Suprapubic skin (tissue), 4 donors: ENCODE results near the gene DDX51. TPM values are rescaled to one million over a fixed set of nuclear protein-coding genes. Genes with fewer than 3 reads are reported as not detected.
A peak's percentile ranks its signal among the peaks of the same experiment; 100 is the strongest.
"Not testable (repeated sequence)": the region's sequence is repeated elsewhere in the genome, so short reads cannot be mapped to it uniquely, and the experiment has no call there.

ENCODE experiments used
- DNase-seq, 2 donors: peaks; one replicate each; pipeline ENCODE4 v3.0.0-alpha.2; 2019; ENCODE audit warnings: low spot score in 2 of 2
- H3K27ac ChIP-seq: fragments of 200-600 bp; sonication (generic); one replicate; pipeline ENCODE4 v1.5.1; 2019
- H3K27me3 ChIP-seq: fragments of 200-600 bp; sonication (generic); one replicate; pipeline ENCODE4 v1.5.1; 2019
- H3K36me3 ChIP-seq: fragments of 200-600 bp; sonication (generic); one replicate; pipeline ENCODE4 v1.5.1; 2019
- H3K4me1 ChIP-seq: fragments of 200-600 bp; sonication (generic); one replicate; pipeline ENCODE4 v1.5.1; 2019
- H3K4me3 ChIP-seq: fragments of 200-600 bp; sonication (generic); one replicate; pipeline ENCODE4 v1.5.1; 2019; ENCODE audit warnings: mild to moderate bottlenecking
- H3K9me3 ChIP-seq: fragments of 200-600 bp; sonication (generic); one replicate; pipeline ENCODE4 v1.5.1; 2019
- EP300 ChIP-seq: sonication (generic); formaldehyde crosslinking; IDR thresholded peaks from one replicate; pipeline ENCODE4 v1.6.1; 2017; ENCODE audit warnings: antibody characterized with exemption
- POLR2A ChIP-seq, 2 donors: fragments of 450-650 bp; IDR thresholded peaks; one replicate each; pipeline ENCODE4 v1.6.1; 2017; ENCODE audit warnings: antibody characterized with exemption in 2 of 2, mild to moderate bottlenecking in 2 of 2, moderate library complexity in 2 of 2
- POLR2AphosphoS5 ChIP-seq, 3 donors: sonication (generic); formaldehyde crosslinking; IDR thresholded peaks; one replicate each; pipeline ENCODE4 v1.6.1; 2017; ENCODE audit warnings: antibody characterized with exemption in 3 of 3
- WGBS: methylation state at CpG from one replicate; pipeline ENCODE4 v1.1.5; 2018; 5-methylcytosine and 5-hydroxymethylcytosine counted together
- total RNA-seq, 4 donors: library from RNA; depleted of rRNA; stranded (reverse); fragments of >200 nt; gene quantifications; one replicate each; pipeline ENCODE4 v1.1.0, GENCODE V29; 2016
- TF ChIP-seq, protein P1 (sequence below), 2 donors: fragments of 200-600 bp in 1 of 2; fragments of 450-650 bp in 1 of 2; sonication (generic) in 1 of 2; IDR thresholded peaks; one replicate each; pipeline ENCODE4 v1.5.1; 2016 to 2019; ENCODE audit warnings: antibody characterized with exemption in 2 of 2, mild to moderate bottlenecking in 1 of 2, moderate library complexity in 1 of 2

Gene DDX51
- total RNA-seq, 4 donors from 2014 or later, result 21.1 to 39.6 (median 23.7) TPM

DNA sequence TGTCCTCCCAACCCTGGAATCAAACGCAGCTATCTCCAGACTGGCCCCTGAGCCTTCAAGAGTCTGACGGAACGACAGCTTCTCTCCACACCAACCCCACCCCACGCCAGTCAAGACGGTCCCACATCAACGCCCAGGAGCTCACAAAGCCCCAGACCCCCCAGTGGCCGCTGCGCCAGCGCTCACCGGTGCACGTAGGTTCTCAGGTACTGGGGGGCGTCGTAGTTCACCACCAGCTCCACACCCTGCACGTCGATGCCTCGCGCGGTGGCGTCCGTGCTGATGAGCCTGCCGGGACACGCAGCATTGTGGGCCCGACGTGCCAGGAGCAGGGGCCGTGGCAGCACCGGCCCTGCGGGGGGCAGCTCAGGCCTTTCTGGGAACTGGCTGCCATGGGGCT, 4.2 kb downstream of the DDX51 start:
- Histone ChIP-seq H3K36me3 (peaks cover 41% of the 10 kb centered on the region), H3K27ac (no peak overlapping the region), H3K9me3 (no peaks in the 10 kb centered on the region), H3K4me3 (no peak overlapping the region), H3K27me3 (no peaks in the 10 kb centered on the region), H3K4me1 (peaks cover 22% of the 10 kb centered on the region)
- TF ChIP-seq, protein P1, sequence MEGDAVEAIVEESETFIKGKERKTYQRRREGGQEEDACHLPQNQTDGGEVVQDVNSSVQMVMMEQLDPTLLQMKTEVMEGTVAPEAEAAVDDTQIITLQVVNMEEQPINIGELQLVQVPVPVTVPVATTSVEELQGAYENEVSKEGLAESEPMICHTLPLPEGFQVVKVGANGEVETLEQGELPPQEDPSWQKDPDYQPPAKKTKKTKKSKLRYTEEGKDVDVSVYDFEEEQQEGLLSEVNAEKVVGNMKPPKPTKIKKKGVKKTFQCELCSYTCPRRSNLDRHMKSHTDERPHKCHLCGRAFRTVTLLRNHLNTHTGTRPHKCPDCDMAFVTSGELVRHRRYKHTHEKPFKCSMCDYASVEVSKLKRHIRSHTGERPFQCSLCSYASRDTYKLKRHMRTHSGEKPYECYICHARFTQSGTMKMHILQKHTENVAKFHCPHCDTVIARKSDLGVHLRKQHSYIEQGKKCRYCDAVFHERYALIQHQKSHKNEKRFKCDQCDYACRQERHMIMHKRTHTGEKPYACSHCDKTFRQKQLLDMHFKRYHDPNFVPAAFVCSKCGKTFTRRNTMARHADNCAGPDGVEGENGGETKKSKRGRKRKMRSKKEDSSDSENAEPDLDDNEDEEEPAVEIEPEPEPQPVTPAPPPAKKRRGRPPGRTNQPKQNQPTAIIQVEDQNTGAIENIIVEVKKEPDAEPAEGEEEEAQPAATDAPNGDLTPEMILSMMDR (IDR thresholded peaks at IDR 0.05), result no peak
- TF ChIP-seq EP300, result no peak
- peak in 1 of 2 donors; percentile 78 for DNase-seq
- 95% methylated on average over 17 of the region's 27 CpGs for WGBS

DNA sequence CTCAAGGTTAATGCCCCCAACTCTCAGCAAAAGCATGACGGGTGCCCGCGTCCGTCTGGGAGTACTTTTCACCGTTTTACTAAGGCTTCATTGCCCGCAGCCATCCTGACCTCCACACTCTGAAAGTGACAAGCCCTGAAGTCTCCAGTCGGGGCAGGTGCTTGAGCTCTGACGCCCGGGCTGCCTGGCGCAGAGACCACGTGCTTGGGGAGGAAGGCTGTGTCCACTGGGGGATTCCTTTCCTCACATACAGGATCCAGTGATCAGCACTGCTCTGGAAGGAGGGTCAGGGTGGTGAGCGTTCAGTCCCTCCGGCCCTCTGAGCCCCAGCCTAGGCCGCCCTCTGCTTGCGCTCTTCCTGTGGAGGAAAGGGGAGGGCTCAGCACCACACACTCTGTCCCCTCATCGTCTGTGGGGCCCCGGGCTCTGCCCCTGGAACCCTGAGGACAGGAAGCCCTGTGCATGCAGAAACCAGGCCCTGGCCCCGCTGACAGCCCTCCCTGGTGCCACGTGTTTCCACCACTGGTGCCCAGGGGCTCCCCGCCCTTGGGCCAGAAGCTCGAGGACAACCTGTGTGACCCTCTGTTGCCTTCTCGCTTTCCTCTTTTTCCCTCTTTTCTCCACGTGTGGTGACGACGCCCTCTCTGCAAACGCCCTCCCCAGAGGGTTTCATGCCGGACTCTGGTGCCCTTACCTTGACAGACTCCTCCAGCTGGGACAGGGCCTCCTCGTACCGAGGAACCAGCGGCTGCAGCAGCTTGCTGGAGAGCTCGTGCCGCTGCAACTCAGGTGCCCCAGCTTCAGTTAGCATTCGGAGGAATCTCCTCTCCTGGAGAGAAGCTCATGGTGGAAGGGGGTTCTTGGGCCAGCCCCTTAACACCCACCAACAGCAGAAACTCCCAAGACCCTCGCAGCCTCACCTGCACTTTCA, 4.9 kb downstream of the DDX51 start:
- peaks cover 18% of the 10 kb centered on the region for H3K4me1 ChIP-seq
- WGBS, result 94% methylated on average over 31 of the region's 34 CpGs
- H3K27ac ChIP-seq, result no peak overlapping the region
- H3K9me3 ChIP-seq, result no peaks in the 10 kb centered on the region
- TF ChIP-seq POLR2A (IDR thresholded peaks at IDR 0.05), result no peak
- TF ChIP-seq EP300, result no peak
- TF ChIP-seq POLR2AphosphoS5 (IDR thresholded peaks at IDR 0.05), result no peak
- TF ChIP-seq, protein P1 (IDR thresholded peaks at IDR 0.05), result no peak
- H3K27me3 ChIP-seq, result no peaks in the 10 kb centered on the region
- DNase-seq, result peak in 1 of 2 donors; percentile 61
- H3K4me3 ChIP-seq, result no peak overlapping the region
- H3K36me3 ChIP-seq, result peaks cover 41% of the 10 kb centered on the region

DNA sequence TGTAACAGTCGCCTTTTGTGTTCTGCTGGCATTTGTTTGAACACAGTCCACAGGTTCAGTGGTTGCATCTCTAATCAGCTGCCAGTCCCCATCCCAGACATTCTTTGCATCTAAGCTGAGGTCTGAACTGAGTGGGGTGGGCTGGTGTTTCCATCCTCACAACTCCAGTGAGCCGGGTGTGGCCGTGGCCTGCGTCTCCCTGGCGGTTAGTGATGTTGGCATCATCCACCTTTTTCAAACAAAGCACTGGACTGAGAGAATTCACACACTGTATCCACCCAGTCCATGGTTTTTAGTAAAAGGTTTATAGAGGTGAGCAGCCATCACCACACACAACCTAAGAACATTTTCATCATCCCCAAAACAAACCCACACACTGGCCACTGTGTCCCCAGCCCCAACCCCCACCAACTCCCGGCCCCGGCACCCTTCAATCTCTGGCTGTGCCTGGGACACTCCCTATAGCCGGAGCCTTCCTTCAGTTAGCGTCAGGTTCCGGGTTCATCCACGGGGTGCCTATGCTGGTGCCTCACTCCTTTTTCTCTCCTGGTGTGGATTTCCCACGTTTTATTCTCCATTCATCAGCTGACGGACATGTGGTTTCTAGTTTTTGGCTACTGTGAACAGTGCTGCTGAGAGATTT, 6.5 kb downstream of the DDX51 start:
- peak in 1 of 2 donors; percentile 59 for DNase-seq
- 66% methylated on average over 13 of the region's 13 CpGs for WGBS
- H3K36me3 ChIP-seq, result peaks cover 41% of the 10 kb centered on the region
- H3K4me3 ChIP-seq, result no peak overlapping the region
- H3K4me1 ChIP-seq, result peaks cover 8% of the 10 kb centered on the region
- H3K9me3 ChIP-seq, result no peaks in the 10 kb centered on the region
- TF ChIP-seq, protein P1 (IDR thresholded peaks at IDR 0.05), result no peak
- TF ChIP-seq POLR2AphosphoS5 (IDR thresholded peaks at IDR 0.05), result no peak
- TF ChIP-seq EP300, result no peak
- TF ChIP-seq POLR2A (IDR thresholded peaks at IDR 0.05), result no peak
- H3K27me3 ChIP-seq, result no peaks in the 10 kb centered on the region
- H3K27ac ChIP-seq, result no peak overlapping the region

DNA sequence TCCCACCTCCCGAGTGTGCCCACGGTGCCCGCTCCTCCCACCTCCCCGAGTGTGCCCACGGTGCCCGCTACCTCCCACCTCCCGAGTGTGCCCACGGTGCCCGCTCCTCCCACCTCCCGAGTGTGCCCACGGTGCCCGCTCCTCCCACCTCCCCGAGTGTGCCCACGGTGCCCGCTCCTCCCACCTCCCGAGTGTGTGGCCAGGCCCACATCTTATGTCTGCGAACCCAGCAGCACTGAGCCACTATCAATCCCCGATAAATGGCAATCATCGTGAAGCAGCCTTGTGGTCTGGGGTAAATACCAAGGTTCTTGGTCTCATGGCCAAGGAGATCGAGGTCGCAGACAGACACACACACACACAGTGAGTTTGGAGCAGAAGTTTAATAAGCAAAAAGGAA, 7.9 kb downstream of the DDX51 start:
- H3K4me1 ChIP-seq, DNase-seq, H3K27ac ChIP-seq, H3K4me3 ChIP-seq, H3K27me3 ChIP-seq, H3K9me3 ChIP-seq: not testable (repeated sequence)
- peaks cover 28% of the 10 kb centered on the region for H3K36me3 ChIP-seq
- 95% methylated on average over 10 of the region's 21 CpGs for WGBS

DNA sequence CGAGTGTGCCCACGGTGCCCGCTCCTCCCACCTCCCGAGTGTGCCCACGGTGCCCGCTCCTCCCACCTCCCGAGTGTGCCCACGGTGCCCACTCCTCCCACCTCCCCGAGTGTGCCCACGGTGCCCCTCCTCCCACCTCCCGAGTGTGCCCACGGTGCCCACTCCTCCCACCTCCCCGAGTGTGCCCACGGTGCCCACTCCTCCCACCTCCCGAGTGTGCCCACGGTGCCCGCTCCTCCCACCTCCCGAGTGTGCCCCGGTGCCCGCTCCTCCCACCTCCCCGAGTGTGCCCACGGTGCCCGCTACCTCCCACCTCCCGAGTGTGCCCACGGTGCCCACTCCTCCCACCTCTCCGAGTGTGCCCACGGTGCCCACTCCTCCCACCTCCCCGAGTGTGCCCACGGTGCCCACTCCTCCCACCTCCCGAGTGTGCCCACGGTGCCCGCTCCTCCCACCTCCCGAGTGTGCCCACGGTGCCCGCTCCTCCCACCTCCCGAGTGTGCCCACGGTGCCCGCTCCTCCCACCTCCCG, 9.4 kb downstream of the DDX51 start:
- H3K27me3 ChIP-seq, H3K4me1 ChIP-seq, H3K4me3 ChIP-seq, DNase-seq, H3K9me3 ChIP-seq, H3K27ac ChIP-seq: not testable (repeated sequence)
- peaks cover 13% of the 10 kb centered on the region for H3K36me3 ChIP-seq
- WGBS, result 94% methylated on average over 12 of the region's 39 CpGs

DNA sequence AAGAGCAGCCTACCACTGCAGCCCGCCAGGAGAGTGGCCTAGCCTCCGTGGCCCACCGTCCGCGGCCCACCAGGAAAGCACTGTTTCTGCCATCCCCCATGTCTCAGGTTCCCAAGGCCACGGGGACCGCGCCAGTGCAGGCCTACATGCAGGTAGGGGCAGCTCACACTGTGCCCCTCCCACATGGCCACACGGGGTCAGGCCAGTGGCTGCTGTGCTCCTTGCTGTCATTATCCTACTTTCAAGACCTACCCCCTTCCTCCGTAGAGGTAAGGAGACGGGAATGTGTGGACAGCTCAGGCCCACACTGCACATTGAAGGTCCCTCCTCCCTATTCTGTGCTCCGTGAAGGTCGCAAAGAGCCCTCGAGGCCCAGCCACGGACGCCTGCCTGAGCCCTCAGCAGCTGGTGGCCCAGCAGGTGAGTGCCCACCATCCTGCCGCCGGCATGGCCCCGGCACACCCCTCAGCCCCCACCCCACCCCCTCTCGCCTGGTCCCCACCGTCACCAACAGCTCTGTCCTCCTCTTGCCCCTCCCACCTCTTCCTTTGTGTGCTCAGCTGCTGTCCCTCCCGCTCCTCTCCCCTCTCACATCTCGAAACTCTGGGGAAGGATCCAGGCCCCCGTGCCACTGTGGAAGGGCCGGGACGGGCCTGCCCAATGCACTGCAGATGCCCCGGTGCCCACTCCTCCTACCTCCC, 10.0 kb downstream of the DDX51 start:
- H3K27ac ChIP-seq, result no peak overlapping the region
- WGBS, result 74% methylated on average over 21 of the region's 27 CpGs
- peak in 1 of 2 donors; percentile 77 for DNase-seq
- H3K4me1 ChIP-seq, result no peaks in the 10 kb centered on the region
- no peaks in the 10 kb centered on the region for H3K27me3 ChIP-seq
- TF ChIP-seq POLR2AphosphoS5 (IDR thresholded peaks at IDR 0.05) (no peak), POLR2A (IDR thresholded peaks at IDR 0.05) (no peak), EP300 (no peak)
- TF ChIP-seq, protein P1 (IDR thresholded peaks at IDR 0.05), result no peak
- no peak overlapping the region for H3K4me3 ChIP-seq
- H3K9me3 ChIP-seq, result no peaks in the 10 kb centered on the region
- peaks cover 7% of the 10 kb centered on the region for H3K36me3 ChIP-seq
